Stimulated activated memory B cell treated with anti-CD40 and anti-IgM and Interleukin-4, amounts not matched to agents 10 μg/mL and 1 μg/mL and 100 μg/mL, for 72 hours (primary cell): ENCODE results near the gene BRF1.

Experiments used
- ATAC-seq: fragments of 150-1000 bp; cut with Tn5 transposase; 2 replicates; pipeline ENCODE4 v1.10.0; 2021
- H3K27ac Mint-ChIP-seq: one replicate; pipeline ENCODE4 v1.8.0; 2022; ENCODE audit warnings: mild to moderate bottlenecking, mixed read lengths
- H3K27me3 Mint-ChIP-seq: one replicate; pipeline ENCODE4 v1.8.0; 2022; ENCODE audit warnings: mixed read lengths
- H3K36me3 Mint-ChIP-seq: one replicate; pipeline ENCODE4 v1.8.0; 2022; ENCODE audit warnings: mixed read lengths
- H3K4me1 Mint-ChIP-seq: one replicate; pipeline ENCODE4 v1.8.0; 2022; ENCODE audit warnings: mixed read lengths
- H3K4me3 Mint-ChIP-seq: one replicate; pipeline ENCODE4 v1.8.0; 2022; ENCODE audit warnings: mild to moderate bottlenecking, moderate library complexity, mixed read lengths
- H3K9me3 Mint-ChIP-seq: one replicate; pipeline ENCODE4 v1.8.0; 2022; ENCODE audit warnings: mixed read lengths

Gene BRF1

GRCh38 chr14:105185001-105185400, 115.8 kb downstream of the BRF1 start:
- Mint-ChIP-seq H3K4me1 (peaks cover 6% of the 10 kb centered on the region), H3K27me3 (peaks cover 63% of the 10 kb centered on the region), H3K27ac (no peak overlapping the region), H3K4me3 (no peak overlapping the region), H3K36me3 (no peaks in the 10 kb centered on the region), H3K9me3 (peaks cover 4% of the 10 kb centered on the region)
- no peak for ATAC-seq

- Mint-ChIP-seq H3K27me3 (peaks cover 58% of the 10 kb centered on the region), H3K9me3 (peaks cover 4% of the 10 kb centered on the region), H3K36me3 (no peaks in the 10 kb centered on the region), H3K4me1 (peaks cover 11% of the 10 kb centered on the region), H3K27ac (no peak overlapping the region), H3K4me3 (no peak overlapping the region)
- no peak for ATAC-seq
Observed at GRCh38 chr14:105184461-105184860, 116.3 kb downstream of the BRF1 start.

- H3K27ac Mint-ChIP-seq = no peak overlapping the region
Observed at GRCh38 chr14:105182296-105183020, 118.3 kb downstream of the BRF1 start.

DNA sequence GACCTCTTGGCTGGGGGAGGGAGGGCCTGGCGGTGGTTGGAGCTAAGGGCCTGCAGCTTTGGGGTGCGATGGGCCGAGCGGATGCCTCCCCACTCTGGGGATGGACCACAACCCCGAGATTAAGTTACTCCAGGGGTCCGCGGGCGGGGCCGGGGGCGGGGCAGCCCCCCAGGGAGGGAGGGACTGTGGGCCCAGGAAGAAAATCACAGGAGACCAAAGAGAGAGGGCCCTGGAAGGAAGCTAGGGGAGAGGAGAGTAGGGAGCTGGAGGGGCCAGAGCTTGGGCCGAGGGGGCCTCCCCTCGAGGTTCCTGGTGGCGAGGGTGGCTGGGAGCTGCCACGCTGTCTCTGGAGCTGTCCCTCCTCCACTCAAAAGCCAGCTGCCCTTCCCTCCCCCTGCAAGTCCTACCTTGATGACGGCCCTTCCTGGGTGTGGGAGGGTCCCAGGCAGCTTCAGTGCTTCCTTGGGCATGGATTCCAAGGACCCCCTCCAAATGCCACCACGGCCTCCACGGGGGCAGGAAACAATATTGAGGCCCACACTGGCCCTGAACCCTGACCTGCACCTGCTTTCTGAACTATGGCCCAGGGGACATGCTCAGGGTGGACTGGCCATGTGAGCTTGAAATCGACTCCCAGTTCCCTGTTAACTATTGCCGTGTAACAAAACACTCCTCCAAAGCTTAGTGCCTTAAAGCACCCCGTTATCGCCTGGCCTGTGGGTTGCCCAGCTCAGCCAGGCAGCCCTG, 119.1 kb downstream of the BRF1 start:
- H3K27me3 Mint-ChIP-seq = peaks cover 44% of the 10 kb centered on the region
- H3K9me3 Mint-ChIP-seq = no peaks in the 10 kb centered on the region
- H3K4me3 Mint-ChIP-seq = no peak overlapping the region
- peaks cover 11% of the 10 kb centered on the region for H3K4me1 Mint-ChIP-seq
- no peak overlapping the region for H3K27ac Mint-ChIP-seq
- ATAC-seq = no peak
- H3K36me3 Mint-ChIP-seq = no peaks in the 10 kb centered on the region

More at GRCh38 chr14:105182296-105183020, 118.3 kb downstream of the BRF1 start:
- no peaks in the 10 kb centered on the region for H3K36me3 Mint-ChIP-seq
- ATAC-seq = no peak
- H3K27me3 Mint-ChIP-seq = peaks cover 49% of the 10 kb centered on the region
- no peak overlapping the region for H3K4me3 Mint-ChIP-seq
- H3K9me3 Mint-ChIP-seq = no peaks in the 10 kb centered on the region
- H3K4me1 Mint-ChIP-seq = peaks cover 11% of the 10 kb centered on the region

DNA sequence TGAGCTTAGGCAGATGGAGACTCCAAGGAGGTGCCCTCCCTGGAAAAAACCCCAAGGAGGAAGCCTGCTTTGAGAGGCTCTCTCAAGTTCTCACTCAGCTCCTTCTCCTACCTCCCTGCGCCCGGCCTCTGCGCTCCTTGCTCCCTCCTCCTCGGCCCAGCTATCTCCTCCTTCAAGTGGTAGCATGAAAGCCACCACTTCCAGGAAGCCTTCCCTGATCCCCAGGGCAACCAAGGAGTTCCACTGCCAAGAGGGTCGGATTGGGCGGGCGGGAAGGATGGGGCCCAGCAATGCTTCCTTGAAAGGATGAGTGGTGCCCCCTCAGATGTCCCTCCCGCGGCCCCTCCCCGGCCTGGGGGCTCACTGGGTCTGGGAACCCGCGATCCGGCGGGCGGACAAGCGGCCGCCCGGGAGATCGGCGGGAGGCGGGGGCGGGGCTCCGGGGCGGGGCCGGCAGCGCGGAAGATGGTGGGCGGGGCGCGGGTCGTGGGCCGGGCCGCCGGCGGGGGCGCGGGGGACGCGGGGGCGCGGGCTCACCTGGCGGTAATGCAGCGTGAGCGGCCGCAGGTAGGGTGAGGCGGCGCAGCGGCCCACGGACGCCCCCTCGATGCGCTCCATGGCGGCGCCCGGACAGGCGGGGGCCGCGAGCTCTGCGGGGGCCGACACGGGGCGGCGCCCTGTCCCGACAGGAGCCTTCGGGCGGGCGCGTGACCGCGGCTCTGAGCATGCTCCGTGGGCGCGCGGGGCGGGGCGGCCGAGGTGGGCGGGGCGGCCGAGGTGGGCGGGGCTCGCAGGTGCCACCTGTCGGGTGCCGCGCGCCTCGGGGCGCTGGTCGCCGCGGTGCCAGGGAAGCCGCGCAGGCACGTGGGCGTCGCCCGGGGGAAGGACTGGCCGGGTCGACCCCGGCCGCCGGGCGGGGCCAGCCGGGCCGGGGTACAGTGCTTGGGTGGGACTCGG, 119.9 kb downstream of the BRF1 start, which contains the start of gene NUDT14:
NUDT14 (minus strand) TSS at position 721 of the 957 bp plus-strand sequence; CDS start at position 618, 103 bp downstream.
- no peak within 1 kb of the TSS for H3K27ac Mint-ChIP-seq
- H3K27me3 Mint-ChIP-seq = peaks cover 39% of the 10 kb centered on the region
- ATAC-seq = peak; percentile 86

DNA sequence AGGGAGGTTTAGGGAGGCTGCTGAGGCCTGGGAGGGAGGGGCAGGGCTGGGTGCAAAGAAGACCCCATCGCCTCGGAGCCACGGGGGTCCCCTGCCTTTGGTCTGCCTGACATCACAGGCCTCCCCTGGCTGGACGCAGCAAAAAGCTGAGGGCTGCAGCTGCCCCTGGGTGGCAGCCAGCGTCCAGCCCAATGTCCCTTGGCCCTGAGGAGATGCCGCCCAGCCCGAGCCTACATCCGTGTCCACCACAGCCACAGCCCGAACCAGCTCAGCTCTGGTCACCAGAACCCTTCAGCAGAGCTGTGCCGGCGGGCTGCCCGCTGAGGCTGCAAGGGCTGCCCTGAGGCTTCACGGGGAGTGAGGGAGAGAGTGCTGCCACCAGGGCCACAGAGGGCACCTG, 121.6 kb downstream of the BRF1 start:
- H3K27me3 Mint-ChIP-seq = peaks cover 23% of the 10 kb centered on the region
- H3K36me3 Mint-ChIP-seq = no peaks in the 10 kb centered on the region
- H3K27ac Mint-ChIP-seq = no peak overlapping the region
- peaks cover 19% of the 10 kb centered on the region for H3K4me1 Mint-ChIP-seq
- H3K9me3 Mint-ChIP-seq = no peaks in the 10 kb centered on the region
- no peak for ATAC-seq
- H3K4me3 Mint-ChIP-seq = no peak overlapping the region

More for the DNA sequence above, 119.9 kb downstream of the BRF1 start, which contains the start of gene NUDT14:
- Mint-ChIP-seq H3K36me3 (no peaks in the 10 kb centered on the region), H3K4me3 (peak within 1 kb of the TSS; percentile 69), H3K9me3 (no peaks in the 10 kb centered on the region), H3K4me1 (peaks cover 8% of the 10 kb centered on the region)

GRCh38 chr14:105178868-105179140, 122.0 kb downstream of the BRF1 start:
- H3K9me3 Mint-ChIP-seq = no peaks in the 10 kb centered on the region
- ATAC-seq = no peak
- H3K4me3 Mint-ChIP-seq = no peak overlapping the region
- H3K27me3 Mint-ChIP-seq = peaks cover 19% of the 10 kb centered on the region
- no peak overlapping the region for H3K27ac Mint-ChIP-seq
- H3K4me1 Mint-ChIP-seq = peaks cover 21% of the 10 kb centered on the region
- no peaks in the 10 kb centered on the region for H3K36me3 Mint-ChIP-seq

DNA sequence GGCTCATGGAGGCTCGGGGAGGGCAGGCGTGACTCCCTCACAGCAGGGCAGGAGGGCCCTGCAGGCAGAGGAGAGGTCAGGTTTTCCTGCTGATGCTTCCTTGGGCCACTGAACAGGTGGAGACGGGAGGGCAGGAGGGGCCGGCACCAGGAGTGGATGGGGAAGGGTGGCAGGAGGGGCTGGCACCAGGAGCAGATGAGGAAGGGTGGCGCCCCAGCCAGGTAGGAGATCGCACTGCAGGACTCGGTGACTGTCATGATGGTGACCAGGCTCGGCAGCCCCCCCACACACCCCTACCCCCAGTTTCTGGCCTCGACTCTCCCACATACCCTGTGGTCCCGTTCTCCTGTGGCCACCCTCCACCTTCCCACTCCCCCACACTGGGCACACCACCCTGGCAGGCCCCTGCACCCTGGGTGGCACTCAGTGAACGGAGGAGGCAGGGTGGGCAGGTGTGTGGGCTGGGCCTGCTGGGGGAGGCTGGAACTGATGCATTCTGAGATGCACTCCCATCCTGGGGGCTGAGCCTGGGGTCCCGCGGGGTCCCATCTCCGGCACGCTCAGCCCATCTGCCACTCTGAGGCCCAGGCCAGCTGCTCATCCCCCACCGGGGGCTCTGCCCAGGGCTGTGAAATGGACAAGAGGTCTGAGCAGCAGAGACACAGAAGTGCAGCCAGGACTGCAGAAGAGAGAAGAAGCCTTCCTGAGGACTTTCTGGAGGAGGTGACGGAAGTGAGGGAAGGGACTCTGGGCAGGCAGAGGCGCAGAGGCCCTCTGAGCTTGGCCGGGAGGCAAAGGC, 122.5 kb downstream of the BRF1 start:
- Mint-ChIP-seq H3K27me3 (peaks cover 13% of the 10 kb centered on the region), H3K36me3 (no peaks in the 10 kb centered on the region), H3K4me1 (peaks cover 21% of the 10 kb centered on the region), H3K27ac (no peak overlapping the region), H3K4me3 (no peak overlapping the region), H3K9me3 (no peaks in the 10 kb centered on the region)
- no peak for ATAC-seq

DNA sequence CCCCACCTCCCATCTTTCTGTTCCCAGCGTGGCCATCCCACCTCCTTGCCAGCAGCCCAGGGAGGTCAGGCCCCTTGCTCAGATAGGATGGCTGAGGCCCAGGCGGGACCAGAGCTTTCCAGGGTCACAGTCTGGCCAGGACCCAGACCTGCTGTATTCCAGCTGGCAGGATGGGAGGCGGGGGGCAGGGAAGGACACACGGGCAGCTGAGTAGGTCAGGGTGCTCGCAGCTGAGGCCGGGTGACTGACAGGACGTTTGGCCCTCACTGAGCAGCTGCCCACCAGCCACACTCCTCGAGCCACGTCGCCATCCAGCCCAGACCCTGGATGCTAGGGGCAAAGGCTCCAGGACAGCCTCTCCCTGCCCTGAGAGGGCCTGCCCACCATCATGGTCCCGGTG, 123.7 kb downstream of the BRF1 start:
- peaks cover 21% of the 10 kb centered on the region for H3K4me1 Mint-ChIP-seq
- H3K27me3 Mint-ChIP-seq = peaks cover 11% of the 10 kb centered on the region
- no peaks in the 10 kb centered on the region for H3K9me3 Mint-ChIP-seq
- no peak for ATAC-seq
- H3K27ac Mint-ChIP-seq = no peak overlapping the region
- no peak overlapping the region for H3K4me3 Mint-ChIP-seq
- H3K36me3 Mint-ChIP-seq = no peaks in the 10 kb centered on the region

- Mint-ChIP-seq H3K27ac (no peak overlapping the region), H3K27me3 (peaks cover 11% of the 10 kb centered on the region), H3K4me3 (no peak overlapping the region), H3K36me3 (no peaks in the 10 kb centered on the region), H3K9me3 (no peaks in the 10 kb centered on the region), H3K4me1 (peaks cover 21% of the 10 kb centered on the region)
- no peak for ATAC-seq
Observed at GRCh38 chr14:105176513-105176912, 124.3 kb downstream of the BRF1 start.

GRCh38 chr14:105173901-105174894, 126.6 kb downstream of the BRF1 start:
- ATAC-seq = no peak
- Mint-ChIP-seq H3K36me3 (no peaks in the 10 kb centered on the region), H3K4me3 (no peak overlapping the region), H3K27ac (peak overlapping the region; percentile 59), H3K4me1 (peaks cover 22% of the 10 kb centered on the region), H3K27me3 (peaks cover 28% of the 10 kb centered on the region), H3K9me3 (no peaks in the 10 kb centered on the region)

DNA sequence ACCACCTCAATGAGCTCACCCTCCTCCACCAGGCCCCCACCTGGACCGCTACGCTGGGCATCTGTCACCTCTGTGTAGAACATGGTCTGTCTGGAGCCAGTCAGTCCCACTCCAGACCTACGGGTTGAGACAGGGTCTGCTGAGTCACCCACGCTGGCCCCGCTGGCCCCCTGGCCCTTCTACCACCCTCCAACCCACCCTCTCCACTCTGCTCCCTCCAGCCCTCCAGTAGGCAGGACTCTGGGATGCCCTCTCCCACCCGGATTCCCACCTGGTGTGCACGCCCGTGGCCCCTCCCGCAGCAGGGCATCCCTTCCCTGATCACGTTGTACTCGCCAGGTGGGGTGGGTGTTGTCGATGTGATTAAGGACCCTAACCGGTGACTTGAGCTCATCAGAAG, 127.7 kb downstream of the BRF1 start:
- peaks cover 23% of the 10 kb centered on the region for H3K4me1 Mint-ChIP-seq
- peaks cover 27% of the 10 kb centered on the region for H3K27me3 Mint-ChIP-seq
- H3K27ac Mint-ChIP-seq = no peak overlapping the region
- no peaks in the 10 kb centered on the region for H3K9me3 Mint-ChIP-seq
- no peaks in the 10 kb centered on the region for H3K36me3 Mint-ChIP-seq
- H3K4me3 Mint-ChIP-seq = no peak overlapping the region
- no peak for ATAC-seq

- Mint-ChIP-seq H3K4me1 (peaks cover 23% of the 10 kb centered on the region), H3K9me3 (no peaks in the 10 kb centered on the region), H3K27ac (no peak overlapping the region), H3K36me3 (no peaks in the 10 kb centered on the region), H3K27me3 (peaks cover 21% of the 10 kb centered on the region), H3K4me3 (no peak overlapping the region)
- ATAC-seq = no peak
Observed at GRCh38 chr14:105172476-105172875, 128.3 kb downstream of the BRF1 start.
